HG03342 (cell line): Measurements from ENCODE around the gene COQ8B.
"Not testable (repeated sequence)": the region's sequence is repeated elsewhere in the genome, so short reads cannot be mapped to it uniquely, and the experiment has no call there.

Experiments
- ATAC-seq: cut with Tn5 transposase; IDR thresholded peaks from one replicate; pipeline ENCODE4 v1.9.1; 2021; ENCODE audit warnings: mild to moderate bottlenecking, moderate library complexity; ENCODE audit not compliant: unreplicated experiment

COQ8B gene

DNA sequence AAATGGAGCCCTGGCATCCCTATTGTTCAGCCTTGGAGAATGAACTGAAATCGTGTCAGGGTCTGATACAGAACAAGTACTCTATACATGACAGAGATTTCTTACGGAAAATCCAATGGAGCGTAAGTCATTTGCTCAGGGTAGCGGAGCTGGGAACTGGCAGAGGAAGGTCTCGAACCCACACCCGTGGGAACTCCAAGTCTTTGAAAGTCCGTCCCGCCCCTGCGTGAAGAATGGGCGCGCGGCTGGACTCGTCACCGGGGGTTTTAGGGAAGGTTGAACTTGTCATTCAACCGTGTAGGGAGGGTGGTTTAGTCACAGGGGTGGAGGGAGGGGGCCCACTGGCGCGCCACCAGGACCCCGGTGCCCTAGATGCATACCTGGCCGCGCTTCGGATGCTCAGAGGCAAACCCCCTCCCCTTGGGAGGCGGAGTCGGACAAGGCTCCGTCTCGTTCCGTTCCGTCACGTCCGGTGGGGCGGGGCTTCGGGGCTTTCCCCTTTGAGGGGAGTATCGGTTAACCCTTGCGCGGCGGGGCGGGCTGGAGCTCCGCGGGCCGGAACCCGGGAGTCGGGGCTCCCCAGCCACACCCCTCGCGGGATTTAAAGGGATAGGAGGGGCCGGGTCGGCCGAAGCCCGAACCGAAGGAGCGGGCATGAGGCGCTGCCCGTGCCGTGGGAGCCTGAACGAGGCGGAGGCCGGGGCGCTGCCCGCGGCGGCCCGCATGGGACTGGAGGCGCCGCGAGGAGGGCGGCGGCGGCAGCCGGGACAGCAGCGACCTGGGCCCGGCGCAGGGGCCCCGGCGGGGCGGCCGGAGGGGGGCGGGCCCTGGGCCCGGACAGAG is at the start of gene COQ8B, which contains the start of gene ITPKC:
COQ8B (minus strand) TSS at position 405 of the 843 bp plus-strand sequence. CDS start 2,254 bp downstream, outside the sequence.
ITPKC (plus strand) TSS at position 631 of the 843 bp plus-strand sequence; CDS start at position 655, 24 bp downstream.
- peak; percentile 62 for ATAC-seq

DNA sequence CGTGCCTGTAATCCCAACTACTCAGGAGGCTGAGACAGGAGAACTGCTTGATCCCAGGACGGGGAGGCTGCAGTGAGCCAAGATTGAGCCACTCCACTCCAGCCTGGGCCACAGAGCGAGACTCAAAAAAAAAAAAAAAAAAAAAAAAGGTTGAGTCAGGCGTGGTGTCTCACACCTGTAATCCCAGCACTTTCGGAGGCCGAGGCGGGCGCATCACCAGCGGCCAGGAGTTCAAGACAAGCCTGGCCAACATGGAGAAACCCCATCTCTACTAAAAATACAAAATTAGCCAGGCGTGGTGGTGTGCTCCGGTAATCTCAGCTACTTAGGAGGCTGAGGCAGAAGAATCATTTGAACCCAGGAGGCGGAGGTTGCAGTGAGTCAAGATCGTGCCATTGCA is 49.7 kb upstream of the COQ8B start:
- not testable (repeated sequence) for ATAC-seq

DNA sequence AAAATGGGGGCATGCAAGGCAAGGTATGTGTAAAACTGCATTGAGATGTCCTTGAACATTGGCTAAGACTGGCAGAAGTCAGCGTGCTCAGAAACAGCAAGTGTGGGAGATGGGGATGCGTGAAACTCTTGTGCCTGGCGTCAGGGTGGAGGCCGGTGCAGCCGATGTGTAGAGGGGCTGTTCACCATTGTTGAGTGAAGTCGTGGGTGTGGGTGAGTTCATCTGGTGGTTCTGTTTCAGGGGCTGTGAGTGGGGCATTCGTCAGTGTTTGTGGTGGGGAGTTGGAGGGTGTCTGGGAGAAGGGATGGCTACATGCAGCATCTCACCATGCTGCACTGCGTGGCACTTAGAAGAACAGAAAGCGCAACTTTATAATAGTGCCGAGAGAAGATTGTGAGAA is 47.3 kb upstream of the COQ8B start:
- no peak for ATAC-seq

DNA sequence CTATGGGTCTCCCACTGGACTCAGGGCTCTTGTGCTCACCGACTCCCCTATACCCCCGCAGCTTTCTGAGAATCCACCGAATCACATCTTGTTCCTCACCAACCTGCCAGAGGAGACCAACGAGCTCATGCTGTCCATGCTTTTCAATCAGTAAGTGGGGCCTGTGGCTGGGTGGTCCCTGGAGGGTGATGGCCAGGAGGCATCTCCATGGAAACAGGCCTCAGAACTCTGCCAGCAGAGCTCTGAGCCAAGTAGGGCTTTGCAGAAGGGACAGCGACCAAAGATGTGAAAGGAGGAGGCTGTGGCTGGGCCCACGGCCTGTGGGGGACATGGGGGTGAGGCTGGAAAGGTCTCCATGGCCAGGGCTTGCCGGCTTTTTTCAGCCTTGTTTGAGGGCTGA is 46.8 kb upstream of the COQ8B start:
- no peak for ATAC-seq

DNA sequence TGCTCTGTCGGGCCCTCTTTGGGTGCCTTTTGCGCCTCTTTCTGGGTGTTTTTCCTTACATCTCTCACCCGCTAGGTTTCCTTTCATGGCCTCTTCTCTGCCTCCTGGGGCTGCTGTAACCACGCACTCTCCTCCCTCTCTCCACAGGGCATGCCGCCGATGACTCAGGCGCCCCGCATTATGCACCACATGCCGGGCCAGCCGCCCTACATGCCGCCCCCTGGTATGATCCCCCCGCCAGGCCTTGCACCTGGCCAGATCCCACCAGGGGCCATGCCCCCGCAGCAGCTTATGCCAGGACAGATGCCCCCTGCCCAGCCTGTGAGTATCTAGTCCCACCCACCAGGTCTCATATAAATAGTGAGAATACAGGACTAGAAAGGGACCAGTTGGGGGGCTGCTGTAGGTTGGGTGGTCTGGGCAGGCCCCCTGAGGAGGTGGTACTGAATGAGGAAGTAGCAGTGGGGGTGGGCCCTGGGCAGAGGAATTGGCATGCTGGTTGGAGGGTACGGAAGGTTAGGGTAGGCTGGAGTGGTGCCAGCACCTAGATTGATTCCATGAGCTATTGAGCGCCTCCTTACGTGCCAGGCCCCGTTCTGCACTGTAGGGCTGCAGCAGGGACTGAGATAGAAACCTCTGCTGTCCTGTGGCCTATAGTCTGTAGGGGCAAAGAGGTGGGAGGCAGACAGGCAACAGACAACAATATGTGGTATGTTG is 46.2 kb upstream of the COQ8B start:
- no peak for ATAC-seq

DNA sequence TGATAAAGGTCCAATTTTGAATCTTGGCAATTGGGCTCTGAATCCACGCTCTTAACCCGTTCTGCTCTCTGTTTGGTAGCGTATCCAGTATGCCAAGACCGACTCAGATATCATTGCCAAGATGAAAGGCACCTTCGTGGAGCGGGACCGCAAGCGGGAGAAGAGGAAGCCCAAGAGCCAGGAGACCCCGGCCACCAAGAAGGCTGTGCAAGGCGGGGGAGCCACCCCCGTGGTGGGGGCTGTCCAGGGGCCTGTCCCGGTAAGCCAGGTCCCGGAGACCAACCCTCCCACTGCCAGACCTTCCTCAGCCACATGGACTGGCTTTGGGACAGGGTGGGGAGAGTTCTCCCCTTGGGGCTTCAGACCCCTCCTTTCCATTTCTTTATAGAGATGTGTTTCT is 42.7 kb upstream of the COQ8B start:
- no peak for ATAC-seq

DNA sequence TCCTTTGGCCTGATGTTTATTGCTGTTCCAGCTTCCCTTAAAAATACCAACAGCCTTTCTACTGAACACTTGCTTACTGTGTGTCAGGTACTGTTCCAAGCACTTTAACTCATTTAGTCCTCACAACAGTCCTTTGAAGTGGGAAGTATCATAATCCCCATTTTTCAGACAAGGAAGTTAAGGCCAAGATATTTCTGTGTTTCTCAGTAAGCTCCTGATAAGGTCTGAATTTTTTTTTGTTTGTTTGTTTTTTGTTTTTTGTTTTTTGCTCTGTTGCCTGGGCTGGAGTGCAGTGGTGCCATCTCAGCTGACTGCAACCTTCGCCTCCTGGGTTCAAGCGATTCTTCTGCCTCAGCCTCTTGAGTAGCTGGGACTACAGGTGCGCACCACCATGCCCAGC is 41.8 kb upstream of the COQ8B start:
- ATAC-seq: no peak

DNA sequence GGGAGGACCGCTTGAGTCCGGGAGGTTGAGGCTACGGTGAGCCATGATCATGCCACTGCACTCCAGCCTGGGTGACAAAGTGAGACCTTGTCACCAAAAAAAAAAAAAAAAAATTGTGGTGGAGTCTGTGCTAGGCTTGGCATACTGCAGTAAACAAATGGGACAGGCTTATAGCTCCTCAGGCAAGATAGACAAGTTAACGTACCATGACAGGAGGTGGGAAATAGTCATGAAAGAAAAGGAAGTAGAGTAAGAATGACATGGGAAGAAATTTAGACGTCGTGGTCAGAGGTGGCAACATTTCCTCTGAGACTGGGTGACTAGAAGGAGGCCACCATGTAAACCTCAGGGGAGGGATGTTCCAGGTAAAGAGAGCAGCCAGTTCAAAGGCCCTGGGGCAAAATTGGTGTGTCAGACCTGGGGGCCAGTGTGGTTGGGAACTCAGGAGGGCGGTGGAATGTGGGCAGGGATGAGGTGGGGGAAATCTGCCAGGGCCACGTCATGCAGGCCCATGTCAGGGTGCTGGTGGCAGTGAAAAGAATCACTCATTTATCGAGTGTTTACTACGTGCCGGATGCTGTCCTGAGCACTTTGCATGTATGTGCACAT is 39.9 kb upstream of the COQ8B start:
- ATAC-seq: no peak

DNA sequence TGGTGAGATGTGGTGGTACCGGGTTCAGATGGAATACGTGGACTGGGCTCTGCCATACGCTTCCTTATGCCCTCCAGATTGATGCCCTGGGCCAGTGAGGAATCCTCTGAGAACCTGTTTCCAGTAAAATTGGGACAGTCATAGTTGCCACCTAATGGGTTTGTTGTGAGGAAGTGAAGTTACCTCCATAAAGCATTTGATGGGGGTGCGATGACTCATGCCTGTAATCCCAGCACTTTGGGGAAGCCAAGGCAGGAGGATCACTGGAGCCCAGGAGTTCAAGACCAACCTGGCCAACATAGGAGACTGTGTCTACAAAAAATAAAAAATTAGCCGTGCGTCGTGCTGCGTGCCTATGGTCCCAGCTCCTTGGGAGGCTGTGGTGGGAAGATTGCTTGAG is 39.1 kb upstream of the COQ8B start:
- ATAC-seq: no peak

DNA sequence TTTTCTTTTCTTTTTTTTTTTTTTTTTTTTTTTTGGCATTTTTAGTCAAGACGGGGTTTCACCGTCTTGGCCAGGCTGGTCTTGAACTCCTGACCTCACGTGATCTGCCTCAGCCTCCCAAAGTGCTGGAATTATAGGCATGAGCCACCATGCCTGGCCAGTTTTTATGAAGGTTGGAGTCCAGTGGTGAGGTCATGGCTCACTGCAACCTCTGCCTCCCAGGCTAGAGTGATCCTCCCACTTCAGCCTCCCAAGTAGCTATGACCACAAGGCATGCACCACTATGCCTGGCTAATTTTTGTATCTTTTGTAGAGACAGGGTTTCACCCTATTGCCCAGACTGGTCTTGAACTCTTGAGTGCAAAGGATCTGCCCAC is 38.5 kb upstream of the COQ8B start:
- no peak for ATAC-seq

DNA sequence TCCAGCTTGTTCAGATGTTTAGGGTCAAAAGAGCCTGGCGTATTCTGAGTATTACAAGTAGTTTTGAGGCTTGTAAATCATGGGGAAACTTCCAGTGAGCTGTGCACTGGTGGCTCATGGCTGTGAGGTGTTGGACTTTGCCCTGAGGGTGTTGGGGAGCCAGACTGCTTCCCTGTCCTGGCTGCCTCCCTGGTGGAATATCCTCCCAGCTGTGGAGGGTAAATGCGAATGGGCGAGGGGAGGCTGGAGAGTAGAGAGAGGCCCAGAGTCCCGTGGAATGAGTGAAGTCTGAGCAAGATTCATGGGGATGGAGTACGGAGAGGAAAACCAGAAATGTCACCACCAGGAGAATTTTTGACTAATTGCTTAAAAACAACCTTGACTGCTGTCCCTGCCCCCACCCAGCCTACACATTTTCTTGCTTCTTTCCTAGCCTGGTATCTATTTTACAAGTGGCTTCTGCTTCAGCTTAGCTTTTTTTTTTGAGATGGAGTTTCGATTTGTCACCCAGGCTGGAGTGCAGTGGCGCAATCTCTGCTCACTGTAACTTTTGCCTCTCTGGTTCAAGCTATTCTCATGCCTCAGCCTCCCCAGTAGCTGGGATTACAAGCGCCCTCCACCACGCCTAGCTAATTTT is 38.0 kb upstream of the COQ8B start:
- no peak for ATAC-seq

DNA sequence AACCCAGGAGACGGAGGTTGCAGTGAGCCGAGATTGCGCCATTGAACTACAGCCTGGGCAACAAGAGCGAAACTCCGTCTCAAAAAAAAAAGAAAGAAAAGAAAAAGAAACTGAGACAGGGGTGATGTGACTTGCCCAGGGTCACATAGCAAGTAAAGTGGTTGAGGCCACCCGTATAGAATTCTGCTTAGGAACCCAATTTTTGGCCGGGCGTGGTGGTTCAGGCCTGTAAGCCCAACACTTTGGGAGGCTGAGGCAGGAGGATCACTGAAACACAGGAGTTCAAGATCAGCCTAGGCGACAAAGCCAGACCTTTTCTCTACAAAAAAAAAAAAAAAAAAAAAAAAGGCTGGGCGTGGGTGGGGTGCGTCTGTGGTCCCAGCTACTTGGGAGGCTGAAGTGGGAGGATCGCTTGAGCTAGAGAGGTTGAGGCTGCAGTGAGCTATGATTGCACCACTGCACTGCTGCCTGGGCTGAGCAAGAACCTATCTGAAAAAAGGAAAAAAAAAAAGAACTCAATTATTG is 35.6 kb upstream of the COQ8B start:
- no peak for ATAC-seq

DNA sequence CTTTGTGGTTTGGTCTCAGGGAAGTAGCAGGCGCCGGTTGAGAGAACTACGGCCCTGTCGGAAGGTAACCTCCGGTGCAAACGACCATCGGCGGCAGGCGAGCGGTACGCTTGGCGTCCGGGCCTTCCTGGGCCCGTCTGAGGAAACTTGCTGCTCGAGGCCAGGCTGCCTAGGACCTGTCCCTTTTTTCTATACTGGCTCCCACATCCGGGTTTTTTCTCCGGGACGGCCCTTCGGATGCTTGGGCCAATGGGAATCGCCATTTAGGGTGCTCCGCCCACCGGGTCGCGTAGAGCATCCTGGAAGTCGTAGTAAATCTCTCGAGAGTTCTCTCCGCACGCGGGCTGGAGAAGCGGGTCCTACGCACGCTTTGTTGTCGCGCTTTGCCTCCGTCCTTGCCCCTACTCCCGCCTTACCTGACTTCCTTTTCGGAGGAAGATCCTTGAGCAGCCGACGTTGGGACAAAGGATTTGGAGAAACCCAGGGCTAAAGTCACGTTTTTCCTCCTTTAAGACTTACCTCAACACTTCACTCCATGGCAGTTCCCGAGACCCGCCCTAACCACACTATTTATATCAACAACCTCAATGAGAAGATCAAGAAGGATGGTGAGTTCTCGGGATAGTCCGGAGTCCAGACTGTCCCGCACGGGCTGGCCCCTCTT is 34.3 kb upstream of the COQ8B start, which contains the start of gene SNRPA:
SNRPA (plus strand) TSS at position 330 of the 664 bp plus-strand sequence; CDS start at position 536, 206 bp downstream.
- ATAC-seq: peak; percentile 58

DNA sequence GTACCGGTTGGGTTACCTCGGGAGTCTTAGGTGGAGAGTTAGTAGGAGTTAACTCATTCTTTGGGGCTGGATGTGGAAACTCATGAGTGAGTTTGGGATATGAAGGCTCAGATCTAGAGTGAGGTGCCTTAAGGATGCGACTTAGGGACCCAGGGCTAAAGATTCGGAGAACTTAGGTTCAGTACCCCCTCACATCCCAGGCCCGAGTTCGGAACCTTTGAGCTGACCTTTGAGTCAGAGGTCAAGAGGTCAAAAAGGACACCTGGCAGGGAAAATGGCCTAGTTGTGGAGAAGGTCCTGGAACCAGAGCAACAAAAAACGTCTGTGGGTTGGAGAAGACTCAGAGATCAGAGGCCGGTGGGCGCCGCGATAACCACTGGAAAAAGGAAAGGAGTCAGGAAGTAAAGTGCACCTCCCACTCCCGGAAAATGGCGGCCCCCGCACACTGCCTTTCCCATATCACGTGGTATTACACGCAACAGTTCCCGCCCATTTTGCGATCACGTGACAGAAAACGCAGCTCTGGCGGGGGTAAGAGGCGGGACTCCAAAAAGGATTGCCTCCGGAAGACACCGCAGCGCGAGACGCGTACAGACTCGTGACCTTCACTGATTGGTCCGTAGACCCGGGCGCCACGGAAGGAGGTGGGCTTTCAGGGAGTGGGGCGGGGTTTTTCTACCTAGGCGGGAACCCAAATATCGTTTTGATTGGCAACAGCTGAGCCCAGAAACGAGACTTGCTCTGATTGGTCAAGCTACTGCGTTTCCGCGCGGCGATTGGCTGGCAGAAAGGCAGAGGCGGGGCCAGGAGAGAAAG is 33.6 kb upstream of the COQ8B start, which contains the start of gene ACTMAP:
ACTMAP (minus strand) TSS at position 420 of the 816 bp plus-strand sequence. CDS start 674 bp downstream, outside the sequence.
- ATAC-seq: peak; percentile 81

DNA sequence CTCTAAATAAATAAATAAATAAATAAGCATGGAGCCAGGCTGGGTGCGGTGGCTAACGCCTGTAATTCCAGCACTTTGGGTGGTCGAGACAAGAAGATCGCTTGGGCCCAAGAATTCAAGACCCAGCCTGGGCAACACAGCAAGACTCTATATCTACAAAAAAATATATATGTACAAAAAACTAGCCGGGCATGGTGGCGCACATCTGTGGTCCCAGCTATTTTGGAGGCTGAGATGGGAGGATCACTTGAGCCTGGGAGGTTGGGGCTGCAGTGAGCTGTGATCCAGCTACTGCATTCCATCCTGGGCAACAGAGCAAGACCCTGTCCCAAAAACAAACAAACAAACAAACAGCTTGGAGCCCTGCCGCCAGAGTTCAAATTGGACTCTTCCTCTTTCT is 30.9 kb upstream of the COQ8B start:
- ATAC-seq: no peak

DNA sequence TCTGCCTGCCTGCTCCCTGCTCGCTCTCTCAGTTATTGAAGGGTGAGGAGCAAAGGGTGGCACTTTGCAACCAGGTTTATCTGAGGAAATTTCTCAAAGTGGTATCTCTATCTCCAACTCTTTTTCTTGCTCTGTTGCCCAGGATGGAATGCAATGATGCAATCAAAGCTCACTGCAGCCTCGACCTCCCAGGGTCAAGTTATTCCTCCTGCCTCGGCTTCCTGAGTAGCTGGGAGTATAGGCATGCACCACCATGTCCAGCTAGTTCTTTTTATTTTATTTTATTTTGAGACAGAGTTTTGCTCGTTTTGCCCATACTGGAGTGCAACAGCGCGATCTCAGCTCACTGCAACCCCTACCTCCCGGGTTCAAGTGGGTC is 28.7 kb upstream of the COQ8B start:
- ATAC-seq: no peak

DNA sequence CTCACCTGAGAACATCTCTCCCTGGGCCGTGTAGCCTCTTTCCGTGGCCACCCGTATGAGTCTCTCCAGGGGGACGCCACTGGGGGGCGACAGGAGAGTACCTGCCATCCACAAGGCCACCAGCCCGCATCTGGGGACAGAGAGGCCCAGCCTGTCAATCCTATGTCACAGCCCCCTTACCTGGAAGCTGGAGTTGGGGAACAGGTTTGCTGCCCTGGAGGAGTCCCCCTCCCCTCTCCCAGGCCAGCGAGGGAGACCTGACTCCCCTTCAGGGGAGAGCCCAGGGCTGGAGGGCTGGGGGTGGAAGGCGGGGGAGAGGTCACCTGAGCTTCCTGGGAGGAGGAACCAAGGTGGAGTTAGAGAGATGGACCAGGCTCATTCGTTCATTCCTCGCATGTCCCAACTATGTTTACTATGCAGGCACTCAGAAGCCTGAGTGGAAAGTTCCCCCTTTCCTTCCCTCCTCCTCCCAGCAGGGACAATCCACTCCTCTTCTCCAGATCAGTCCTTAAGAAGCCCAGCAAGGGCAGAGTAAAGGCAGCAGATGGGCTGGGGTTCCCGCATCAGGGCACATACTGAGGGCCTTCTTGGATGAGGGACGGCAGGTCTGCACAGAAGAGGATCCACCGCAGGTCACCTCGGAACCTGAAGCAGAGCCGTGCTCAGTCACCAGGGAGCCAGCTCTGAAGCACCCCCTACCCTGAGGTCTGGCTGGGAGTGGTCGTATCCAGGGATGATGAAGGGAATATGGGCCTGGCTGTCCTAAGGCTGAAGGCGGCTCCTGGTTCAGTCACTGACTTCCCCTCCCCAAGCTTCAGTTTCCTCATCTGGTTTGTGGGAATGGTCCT is 28.1 kb upstream of the COQ8B start:
- no peak for ATAC-seq

DNA sequence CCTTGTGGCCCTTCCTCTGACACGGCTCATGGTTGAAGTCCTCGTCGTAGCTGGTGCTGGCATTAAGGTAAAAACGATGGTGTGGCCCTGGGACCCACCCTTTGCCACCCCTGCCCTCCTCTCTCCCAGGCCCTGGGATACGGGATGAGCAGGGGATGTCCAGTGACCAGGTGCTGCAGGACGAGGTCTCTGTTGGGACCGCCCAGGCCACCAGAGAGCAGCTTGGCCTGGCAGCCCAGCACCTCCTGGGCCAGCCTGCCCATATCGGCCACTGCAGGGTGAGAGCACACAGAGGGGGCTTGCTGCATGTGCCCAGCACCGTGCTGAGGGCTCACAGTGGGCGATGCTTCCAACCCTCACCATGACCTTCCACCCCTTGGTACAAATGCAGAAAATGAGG is 27.2 kb upstream of the COQ8B start:
- no peak for ATAC-seq
